Right ventricle myocardium superior (tissue), 1 donor: ENCODE data around the gene ATXN7. TPM values are rescaled to one million over a fixed set of nuclear protein-coding genes. Genes with fewer than 3 reads are reported as not detected.
A peak's percentile ranks its signal among the peaks of the same experiment; 100 is the strongest.

Source experiments
- ATAC-seq: fragments of 200-7000 bp; cut with Tn5 transposase; one replicate; pipeline ENCODE4 v1.9.1; 2020; ENCODE audit warnings: mild to moderate bottlenecking; ENCODE audit not compliant: poor library complexity
- DNase-seq: peaks from one replicate; pipeline ENCODE4 v3.0.0-alpha.2; 2020
- intact Hi-C: fragments of 100-400 bp; cut with DNase I; formaldehyde crosslinking; loops from one replicate; pipeline ENCODE4 v1.11.2; 2022
- total RNA-seq: library from RNA; stranded (reverse); fragmentation: NEBNext Ultra II Directional; extraction: Animal tissue kit (Norgen Biotek cat#: 25700); gene quantifications from one replicate; pipeline ENCODE4 v1.2.1, GENCODE V29; 2021
- donor health status: DM: no; HTN: yes; CAD: no; lungs with severe emphysema.

Gene ATXN7
- total RNA-seq, 1 donor from 2014 or later = 13.5 TPM

DNA sequence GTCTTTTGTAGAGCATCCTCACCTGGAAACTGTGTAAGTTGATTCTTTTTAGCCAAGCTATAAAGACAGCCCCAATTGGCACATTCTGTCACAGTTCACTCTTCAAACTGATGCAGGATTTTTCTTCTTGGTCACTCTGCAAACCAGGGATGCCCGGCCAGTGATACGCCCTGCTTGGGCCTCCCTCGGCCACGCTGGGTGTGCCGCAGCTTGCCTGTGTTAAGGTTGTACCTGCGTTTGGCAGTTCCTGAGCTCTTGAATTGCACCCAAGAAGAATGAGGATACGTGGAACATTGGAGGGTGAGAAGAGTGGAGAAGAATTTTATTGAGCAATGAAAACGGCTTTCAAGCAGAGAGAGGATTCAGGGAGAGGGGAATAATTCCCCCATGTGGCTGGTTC, 109.7 kb downstream of the ATXN7 start:
- intact Hi-C loops = no loop called here
- DNase-seq (no peak), ATAC-seq (no peak)

DNA sequence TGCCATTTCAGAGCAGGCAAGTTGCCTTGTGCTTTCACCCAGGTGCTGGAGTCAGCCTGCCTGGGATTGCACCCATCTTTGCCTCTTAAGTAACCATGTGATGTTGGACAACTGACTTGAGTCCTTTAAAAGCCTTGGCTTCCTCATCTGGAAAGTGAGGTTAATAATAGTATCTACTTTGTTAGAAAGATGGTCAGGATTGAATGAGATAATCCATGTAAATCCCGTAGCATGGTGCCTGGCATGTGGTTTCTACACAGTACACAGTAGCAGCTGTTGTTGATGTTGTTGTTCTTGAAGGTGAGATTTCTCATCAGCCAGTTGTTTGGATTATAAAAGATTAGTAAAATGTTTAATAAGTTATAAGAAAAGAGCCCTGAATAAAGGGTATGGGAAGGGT, 110.8 kb downstream of the ATXN7 start:
- intact Hi-C loops = no loop called here
- DNase-seq = no peak
- no peak for ATAC-seq

- intact Hi-C loops = no loop called here
- peak; percentile 85 for ATAC-seq
- peak; percentile 68 for DNase-seq
Measured at GRCh38 chr3:63975723-63976122, 112.1 kb downstream of the ATXN7 start.

DNA sequence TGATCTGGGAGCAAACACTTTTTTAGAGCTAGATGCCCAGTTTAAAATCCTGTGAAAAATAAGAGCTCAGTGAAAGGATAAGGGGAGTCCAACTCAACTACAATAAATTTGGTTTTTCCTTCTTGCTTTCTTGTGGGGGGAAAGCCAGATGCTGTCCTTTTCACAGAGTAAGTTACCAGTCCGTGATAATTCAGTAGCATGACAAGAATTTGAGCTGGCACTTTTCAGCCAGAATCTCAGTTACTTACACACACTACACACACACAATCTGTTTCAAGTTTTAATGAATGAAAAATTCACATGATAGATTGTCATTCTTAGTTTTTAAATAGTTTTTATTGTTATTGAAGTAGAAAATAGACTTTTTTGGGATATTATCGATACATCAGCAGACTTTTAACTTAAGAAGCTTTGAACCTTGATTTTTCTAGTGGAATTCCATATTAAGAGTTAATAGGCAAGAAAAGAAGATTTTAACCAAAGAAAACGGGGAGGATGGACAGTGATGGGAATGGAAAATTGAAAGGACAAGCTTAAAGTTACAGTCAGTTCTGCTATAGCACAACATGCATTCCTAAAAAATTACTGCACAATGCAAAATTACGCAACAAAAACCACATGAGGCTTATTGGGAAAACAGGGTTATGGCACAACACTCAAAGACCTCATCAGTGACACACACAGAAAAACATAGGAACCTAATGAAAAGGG, 112.6 kb downstream of the ATXN7 start:
- peak; percentile 85 for ATAC-seq
- intact Hi-C loops = no loop called here
- DNase-seq = no peak

- DNase-seq (no peak), ATAC-seq (peak; percentile 14)
- intact Hi-C loops = no loop called here
Measured at GRCh38 chr3:63976872-63977200, 113.2 kb downstream of the ATXN7 start.

GRCh38 chr3:63977893-63978292, 114.2 kb downstream of the ATXN7 start:
- intact Hi-C loops = no loop called here
- DNase-seq (no peak), ATAC-seq (no peak)

GRCh38 chr3:63979093-63979885, 115.6 kb downstream of the ATXN7 start:
- intact Hi-C loops = no loop called here
- no peak for DNase-seq
- ATAC-seq = no peak

GRCh38 chr3:63980019-63980418, 116.4 kb downstream of the ATXN7 start:
- ATAC-seq = no peak
- DNase-seq = no peak
- intact Hi-C loops = no loop called here

DNA sequence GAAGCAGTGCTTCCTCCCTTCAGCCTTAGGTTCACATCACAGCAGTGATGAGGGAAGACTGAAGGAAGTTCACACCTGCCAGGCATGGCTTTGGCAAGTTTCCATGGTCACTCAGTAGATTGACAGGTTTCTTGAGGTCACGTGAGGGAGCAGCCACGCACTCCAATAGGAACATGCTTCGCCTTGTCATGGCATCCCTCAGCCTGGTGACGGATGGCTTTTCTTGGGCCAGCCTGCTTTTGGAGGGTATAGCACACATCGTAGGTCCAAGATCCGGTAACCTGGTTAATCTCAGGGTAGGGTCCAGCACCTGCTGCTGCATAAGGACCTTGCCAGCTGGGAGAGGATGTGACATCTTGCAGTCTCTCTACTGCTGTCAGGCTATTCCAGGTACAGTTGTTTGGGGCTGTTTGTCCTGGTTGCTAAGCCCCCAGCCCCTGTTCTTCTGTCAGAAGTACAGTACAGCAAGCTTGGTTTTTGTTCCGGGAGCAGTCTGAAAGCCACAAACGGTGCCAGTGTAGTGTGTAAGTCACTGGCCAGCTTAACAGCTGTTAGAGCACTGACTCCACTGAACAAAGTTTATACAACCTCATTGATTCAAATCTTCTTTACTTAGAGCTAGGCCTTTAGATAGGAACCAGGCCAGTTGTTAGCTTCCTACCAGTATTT, 117.3 kb downstream of the ATXN7 start:
- intact Hi-C loops = no loop called here
- ATAC-seq = no peak
- DNase-seq = no peak

GRCh38 chr3:63981980-63982379, 118.3 kb downstream of the ATXN7 start:
- ATAC-seq = no peak
- intact Hi-C loops = no loop called here
- DNase-seq = no peak

- ATAC-seq (no peak), DNase-seq (no peak)
- intact Hi-C loops = no loop called here
Measured at GRCh38 chr3:63984391-63984790, 120.7 kb downstream of the ATXN7 start.

DNA sequence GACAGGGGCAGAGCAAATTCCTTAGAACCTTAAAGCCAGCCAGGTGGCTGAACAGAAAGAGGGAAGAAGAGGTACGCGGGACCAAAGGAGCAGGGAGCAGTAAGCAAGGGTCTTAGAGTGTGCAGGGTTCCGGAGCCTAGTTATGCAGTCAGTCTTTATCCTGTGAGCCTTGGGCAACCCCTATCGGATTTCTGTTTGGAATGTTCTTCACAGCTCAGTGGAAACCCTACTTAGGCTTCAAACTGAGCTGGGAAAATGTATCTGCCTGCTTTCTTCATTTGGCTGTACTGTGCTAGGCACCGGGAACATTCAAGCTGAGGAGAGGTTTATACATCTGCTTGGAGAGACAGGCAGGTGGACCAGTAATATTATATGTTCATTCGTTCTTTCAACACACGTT, 122.5 kb downstream of the ATXN7 start:
- DNase-seq = no peak
- ATAC-seq = no peak

DNA sequence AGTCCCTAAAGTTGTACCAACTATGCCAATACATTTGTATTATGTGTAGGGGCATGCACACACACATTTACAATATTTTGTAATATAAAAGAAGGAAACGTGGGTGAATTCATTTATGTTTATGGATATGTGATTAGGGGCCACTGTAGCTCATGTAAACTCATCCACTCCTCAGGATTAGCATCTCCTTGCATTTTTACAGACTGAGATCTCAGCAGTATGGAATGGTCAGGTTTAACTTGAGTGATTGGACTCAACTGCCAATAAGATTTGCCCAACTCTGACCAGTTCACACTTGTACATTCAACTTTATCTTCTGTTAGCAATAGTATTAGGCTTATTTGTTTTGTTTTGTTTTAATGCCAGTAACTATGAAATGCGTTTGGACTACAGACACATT, 123.2 kb downstream of the ATXN7 start:
- ATAC-seq = no peak
- intact Hi-C loops = no loop called here
- DNase-seq = no peak

More for the DNA sequence above, 122.5 kb downstream of the ATXN7 start:
- intact Hi-C loops = no loop called here

- DNase-seq = no peak
- no peak for ATAC-seq
- intact Hi-C loops = no loop called here
Measured at GRCh38 chr3:63988943-63989342, 125.3 kb downstream of the ATXN7 start.

DNA sequence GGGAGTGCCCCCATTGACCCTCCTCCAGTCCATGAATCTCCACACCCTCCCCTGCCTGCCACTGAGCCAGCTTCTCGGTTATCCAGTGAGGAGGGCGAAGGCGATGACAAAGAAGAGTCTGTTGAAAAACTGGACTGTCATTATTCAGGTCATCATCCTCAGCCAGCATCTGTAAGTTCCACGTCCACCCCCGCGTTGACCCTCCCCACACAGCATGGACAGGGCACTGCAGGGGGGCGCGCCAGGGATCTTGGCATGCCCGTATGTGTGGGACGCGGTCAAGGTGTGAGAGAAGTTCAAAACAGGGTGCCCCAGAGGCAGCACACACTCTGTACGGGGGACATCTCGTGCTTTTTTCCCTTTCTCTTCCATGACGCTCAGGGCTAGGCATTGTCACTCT, 126.5 kb downstream of the ATXN7 start:
- ATAC-seq (no peak), DNase-seq (no peak)
- intact Hi-C loops = no loop called here

GRCh38 chr3:63990733-63991132, 127.1 kb downstream of the ATXN7 start:
- no peak for ATAC-seq

GRCh38 chr3:63991666-63992065, 128.0 kb downstream of the ATXN7 start:
- intact Hi-C loops = no loop called here

More at GRCh38 chr3:63990733-63991132, 127.1 kb downstream of the ATXN7 start:
- intact Hi-C loops = no loop called here
- no peak for DNase-seq

DNA sequence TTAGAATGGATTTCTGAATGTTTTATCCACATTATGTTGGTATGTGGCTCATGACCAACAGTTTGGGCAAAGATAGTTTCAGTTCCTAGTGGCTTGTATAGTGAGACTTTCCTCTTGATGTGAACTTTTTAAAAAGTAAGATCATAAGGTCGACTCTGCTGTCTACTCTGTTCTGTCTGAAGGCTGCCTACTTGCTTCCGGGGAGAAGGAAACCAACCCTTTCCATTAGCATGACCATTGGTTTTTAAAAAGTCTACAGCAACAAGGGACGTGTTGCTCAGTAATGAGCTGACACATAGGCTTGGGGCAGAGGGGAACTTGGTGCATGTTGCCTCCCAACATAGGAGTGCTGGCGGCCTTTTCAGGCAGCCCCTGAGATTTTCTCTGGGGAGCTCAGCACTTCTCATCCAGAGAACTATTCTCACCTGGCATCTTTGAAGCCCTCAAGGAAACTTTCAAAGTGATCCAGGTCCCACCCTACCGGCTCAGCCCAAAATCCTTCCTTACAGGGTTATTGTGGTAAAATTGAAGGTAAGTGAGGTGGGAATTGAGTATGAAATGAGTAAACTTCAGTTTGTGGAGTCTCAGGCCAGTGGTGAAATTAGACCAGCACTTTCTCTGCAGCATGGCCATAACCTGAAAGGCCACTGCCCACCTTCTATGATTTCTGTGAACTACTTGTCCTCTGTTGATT, 129.0 kb downstream of the ATXN7 start:
- ATAC-seq = no peak
- intact Hi-C loops = no loop called here
- no peak for DNase-seq

More at GRCh38 chr3:63991666-63992065, 128.0 kb downstream of the ATXN7 start:
- ATAC-seq (no peak), DNase-seq (no peak)

- ATAC-seq (peak; percentile 93), DNase-seq (peak; percentile 72)
- intact Hi-C loops = no loop called here
Measured at GRCh38 chr3:63993653-63994079, 130.0 kb downstream of the ATXN7 start.
